Activated CD8-positive, alpha-beta memory T cell treated with anti-CD3 and anti-CD28 coated beads, Interleukin-2, amount 50 U/mL, for 48 hours (primary cell): ENCODE results near the gene CIB2.
A peak's percentile ranks its signal among the peaks of the same experiment; 100 is the strongest.
"Not testable (repeated sequence)": the region's sequence is repeated elsewhere in the genome, so short reads cannot be mapped to it uniquely, and the experiment has no call there.

ENCODE experiments used
- DNase-seq: peaks from one replicate; pipeline ENCODE4 v3.0.0-alpha.2; 2020

Gene CIB2

GRCh38 chr15:78131295-78132061 lies at the start of gene CIB2:
Gene CIB2, minus strand, starts transcription at chr15:78131445. Its CDS starts 230 bp downstream, at chr15:78131215.
- DNase-seq: peak; percentile 88

GRCh38 chr15:78179906-78180305 lies 48.7 kb upstream of the CIB2 start:
- no peak for DNase-seq

GRCh38 chr15:78179286-78179840 lies 48.1 kb upstream of the CIB2 start:
- no peak for DNase-seq

- no peak for DNase-seq
Measured at GRCh38 chr15:78178064-78178463, 46.8 kb upstream of the CIB2 start.

- peak; percentile 67 for DNase-seq
Measured at GRCh38 chr15:78177447-78177873, 46.2 kb upstream of the CIB2 start.

- DNase-seq: no peak
Measured at GRCh38 chr15:78175330-78175729, 44.1 kb upstream of the CIB2 start.

GRCh38 chr15:78174401-78174800 lies 43.2 kb upstream of the CIB2 start:
- no peak for DNase-seq

- no peak for DNase-seq
Measured at GRCh38 chr15:78171864-78172472, 40.7 kb upstream of the CIB2 start.

- no peak for DNase-seq
Measured at GRCh38 chr15:78170848-78171773, 39.9 kb upstream of the CIB2 start.

GRCh38 chr15:78168608-78169007 lies 37.4 kb upstream of the CIB2 start:
- DNase-seq: no peak

- DNase-seq: no peak
Measured at GRCh38 chr15:78167227-78167888, 36.1 kb upstream of the CIB2 start.

- DNase-seq: no peak
Measured at GRCh38 chr15:78164010-78164409, 32.8 kb upstream of the CIB2 start.

- DNase-seq: no peak
Measured at GRCh38 chr15:78162038-78162437, 30.8 kb upstream of the CIB2 start.

- no peak for DNase-seq
Measured at GRCh38 chr15:78159395-78159794, 28.1 kb upstream of the CIB2 start.

- no peak for DNase-seq
Measured at GRCh38 chr15:78157203-78157602, 26.0 kb upstream of the CIB2 start.

- DNase-seq: no peak
Measured at GRCh38 chr15:78156653-78157052, 25.4 kb upstream of the CIB2 start.

GRCh38 chr15:78155355-78155939 lies 24.2 kb upstream of the CIB2 start:
- DNase-seq: no peak

GRCh38 chr15:78154955-78155354 lies 23.7 kb upstream of the CIB2 start:
- DNase-seq: no peak

- not testable (repeated sequence) for DNase-seq
Measured at GRCh38 chr15:78151075-78151474, 19.8 kb upstream of the CIB2 start.

GRCh38 chr15:78149805-78150751 lies 18.8 kb upstream of the CIB2 start:
- DNase-seq: no peak
